HepG2 (cell line): ENCODE measurements around the gene DNAAF8. TPM values are rescaled to one million over a fixed set of nuclear protein-coding genes. Genes with fewer than 3 reads are reported as not detected.

Source experiments
- ARNTL ChIP-seq: sonication (generic); formaldehyde crosslinking; IDR thresholded peaks from 2 replicates; pipeline ENCODE4 v1.4.0; 2020; ENCODE audit warnings: mild to moderate bottlenecking, missing genetic modification reagents
- ISL2 ChIP-seq: sonication (generic); formaldehyde crosslinking; IDR thresholded peaks from 2 replicates; pipeline ENCODE4 v1.5.0; 2020; ENCODE audit warnings: missing genetic modification reagents
- NBN ChIP-seq: fragments of 450-650 bp; conservative IDR thresholded peaks from 2 replicates; pipeline ENCODE4 v1.6.1; 2017
- NR2F2 ChIP-seq: IDR thresholded peaks from 2 replicates; pipeline ENCODE4 v1.6.1; 2012; ENCODE audit warnings: low read depth, inconsistent platforms, borderline replicate concordance
- NR2F6 ChIP-seq, 2 experiments: IDR thresholded peaks; 2 replicates each; pipeline ENCODE4 v1.6.1; 2016; ENCODE audit warnings: antibody characterized with exemption in 1 of 2, mild to moderate bottlenecking in 1 of 2
- ZBTB21 ChIP-seq: sonication (generic); formaldehyde crosslinking; IDR thresholded peaks from 2 replicates; pipeline ENCODE4 v1.4.0; 2020; ENCODE audit warnings: missing genetic modification reagents
- ZNF121 ChIP-seq: sonication (generic); formaldehyde crosslinking; IDR thresholded peaks from 2 replicates; pipeline ENCODE4 v1.5.0; 2020; ENCODE audit warnings: mild to moderate bottlenecking, missing genetic modification reagents
- ZNF460 ChIP-seq: sonication (generic); formaldehyde crosslinking; IDR thresholded peaks from 2 replicates; pipeline ENCODE4 v1.5.1; 2020; ENCODE audit warnings: missing genetic modification reagents, mild to moderate bottlenecking, borderline replicate concordance
- ZNF530 ChIP-seq: sonication (generic); formaldehyde crosslinking; IDR thresholded peaks from 2 replicates; pipeline ENCODE4 v1.5.0; 2020; ENCODE audit warnings: low read depth, mild to moderate bottlenecking, missing genetic modification reagents
- polyA plus RNA-seq, 8 experiments: library from polyadenylated mRNA; depleted of rRNA in 3 of 8; stranded (reverse) in 7 of 8; unstranded in 1 of 8; fragments of >200 nt; fragmentation: Illumina TruSeq in 4 of 8; extraction: Trizol in 4 of 8; gene quantifications; 2 replicates each; pipeline versions ENCODE4 v1.2.1 to v1.2.3, GENCODE V29; 2011 to 2016; ENCODE audit warnings: low read depth in 4 of 8, missing spikeins in 1 of 8, mixed read lengths in 1 of 8; ENCODE audit not compliant: insufficient read depth in 1 of 8
- total RNA-seq, 5 experiments: library from RNA; depleted of rRNA; stranded (reverse); fragments of >200 nt; fragmentation: Illumina TruSeq; extraction: Trizol; gene quantifications; 2 replicates each; pipeline ENCODE4 v1.2.3, GENCODE V29; 2016; ENCODE audit warnings: low read depth in 1 of 5
- TF ChIP-seq, protein P1 (sequence below): sonication (generic); formaldehyde crosslinking; IDR thresholded peaks from 2 replicates; pipeline ENCODE4 v1.5.1; 2020; ENCODE audit warnings: mild to moderate bottlenecking, moderate library complexity, missing genetic modification reagents
- TF ChIP-seq, protein P2 (sequence below): sonication (generic); formaldehyde crosslinking; IDR thresholded peaks from 2 replicates; pipeline ENCODE4 v1.4.0; 2020; ENCODE audit warnings: missing genetic modification reagents, mild to moderate bottlenecking, borderline replicate concordance
- TF ChIP-seq, protein P3 (sequence below): sonication (generic); formaldehyde crosslinking; IDR thresholded peaks from 2 replicates; pipeline ENCODE4 v1.4.0; 2020; ENCODE audit warnings: mild to moderate bottlenecking, missing genetic modification reagents, borderline replicate concordance
- TF ChIP-seq, protein P4 (sequence below), 2 experiments: IDR thresholded peaks; 2 replicates each; pipeline ENCODE4 v1.6.1; 2011 to 2012; ENCODE audit warnings: low read length in 2 of 2, borderline replicate concordance in 1 of 2, low read depth in 1 of 2, mild to moderate bottlenecking in 1 of 2, moderate library complexity in 1 of 2
- TF ChIP-seq, protein P5 (sequence below): sonication (generic); formaldehyde crosslinking; IDR thresholded peaks from 2 replicates; pipeline ENCODE4 v1.5.0; 2020; ENCODE audit warnings: mild to moderate bottlenecking, missing genetic modification reagents, borderline replicate concordance

Gene DNAAF8
- total and polyA plus RNA-seq, 2 of the 13 experiments (the other 11 are each of a cell fraction or from before 2014, with no cell fraction given) = 0.44 TPM; not detected in 1

DNA sequence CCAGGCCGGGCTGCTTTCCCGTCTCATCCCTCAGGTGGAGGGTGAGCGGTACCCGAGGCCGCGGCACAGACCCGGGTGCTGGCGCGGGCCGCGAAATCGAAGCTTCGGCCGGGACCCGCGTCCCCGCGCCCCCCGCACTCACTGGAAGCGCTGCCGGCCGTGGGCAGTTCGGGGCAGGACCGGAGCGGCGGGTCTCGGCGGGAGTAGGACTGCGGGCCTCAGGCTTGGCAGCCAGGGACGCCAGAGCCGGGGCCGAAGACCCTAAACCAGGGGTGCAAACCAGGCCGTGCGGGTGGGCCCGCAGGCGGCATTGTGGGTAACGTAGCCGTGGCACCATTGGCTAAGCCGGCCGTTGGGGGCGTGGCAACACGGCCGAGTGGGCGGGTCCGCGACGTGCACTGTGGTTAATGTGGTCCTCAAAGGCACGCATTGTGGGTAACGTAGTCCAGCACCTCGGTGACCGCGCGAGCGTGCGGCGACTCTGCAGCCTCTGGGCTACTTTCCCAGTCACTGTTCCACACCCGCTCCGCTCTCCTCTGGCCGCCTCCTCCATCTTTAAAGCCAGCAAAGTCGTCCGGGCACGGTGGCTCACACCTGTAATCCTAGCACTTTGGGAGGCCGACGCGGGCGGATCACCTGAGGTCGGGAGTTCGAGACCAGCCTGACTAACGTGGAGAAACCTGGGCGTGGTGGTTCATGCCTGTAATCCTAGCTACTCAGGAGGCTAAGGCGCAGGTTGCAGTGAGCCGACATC, 32.7 kb downstream of the DNAAF8 start, which contains the start of gene ZNF500 (continued):
- TF ChIP-seq, protein P1, sequence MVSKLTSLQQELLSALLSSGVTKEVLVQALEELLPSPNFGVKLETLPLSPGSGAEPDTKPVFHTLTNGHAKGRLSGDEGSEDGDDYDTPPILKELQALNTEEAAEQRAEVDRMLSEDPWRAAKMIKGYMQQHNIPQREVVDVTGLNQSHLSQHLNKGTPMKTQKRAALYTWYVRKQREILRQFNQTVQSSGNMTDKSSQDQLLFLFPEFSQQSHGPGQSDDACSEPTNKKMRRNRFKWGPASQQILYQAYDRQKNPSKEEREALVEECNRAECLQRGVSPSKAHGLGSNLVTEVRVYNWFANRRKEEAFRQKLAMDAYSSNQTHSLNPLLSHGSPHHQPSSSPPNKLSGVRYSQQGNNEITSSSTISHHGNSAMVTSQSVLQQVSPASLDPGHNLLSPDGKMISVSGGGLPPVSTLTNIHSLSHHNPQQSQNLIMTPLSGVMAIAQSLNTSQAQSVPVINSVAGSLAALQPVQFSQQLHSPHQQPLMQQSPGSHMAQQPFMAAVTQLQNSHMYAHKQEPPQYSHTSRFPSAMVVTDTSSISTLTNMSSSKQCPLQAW (CRISPR knock-in tag) = no peak; the same call in 1 of the 2 replicates
- TF ChIP-seq ISL2 (CRISPR knock-in tag) = peak; percentile 44; the same call in 1 of the 2 replicates
- TF ChIP-seq NBN = no peak
- TF ChIP-seq, protein P2, sequence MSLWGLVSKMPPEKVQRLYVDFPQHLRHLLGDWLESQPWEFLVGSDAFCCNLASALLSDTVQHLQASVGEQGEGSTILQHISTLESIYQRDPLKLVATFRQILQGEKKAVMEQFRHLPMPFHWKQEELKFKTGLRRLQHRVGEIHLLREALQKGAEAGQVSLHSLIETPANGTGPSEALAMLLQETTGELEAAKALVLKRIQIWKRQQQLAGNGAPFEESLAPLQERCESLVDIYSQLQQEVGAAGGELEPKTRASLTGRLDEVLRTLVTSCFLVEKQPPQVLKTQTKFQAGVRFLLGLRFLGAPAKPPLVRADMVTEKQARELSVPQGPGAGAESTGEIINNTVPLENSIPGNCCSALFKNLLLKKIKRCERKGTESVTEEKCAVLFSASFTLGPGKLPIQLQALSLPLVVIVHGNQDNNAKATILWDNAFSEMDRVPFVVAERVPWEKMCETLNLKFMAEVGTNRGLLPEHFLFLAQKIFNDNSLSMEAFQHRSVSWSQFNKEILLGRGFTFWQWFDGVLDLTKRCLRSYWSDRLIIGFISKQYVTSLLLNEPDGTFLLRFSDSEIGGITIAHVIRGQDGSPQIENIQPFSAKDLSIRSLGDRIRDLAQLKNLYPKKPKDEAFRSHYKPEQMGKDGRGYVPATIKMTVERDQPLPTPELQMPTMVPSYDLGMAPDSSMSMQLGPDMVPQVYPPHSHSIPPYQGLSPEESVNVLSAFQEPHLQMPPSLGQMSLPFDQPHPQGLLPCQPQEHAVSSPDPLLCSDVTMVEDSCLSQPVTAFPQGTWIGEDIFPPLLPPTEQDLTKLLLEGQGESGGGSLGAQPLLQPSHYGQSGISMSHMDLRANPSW = no peak
- no peak for TF ChIP-seq NR2F2
- no peak for TF ChIP-seq ZNF121 (CRISPR knock-in tag)
- TF ChIP-seq ZNF530 (CRISPR knock-in tag) = no peak
- TF ChIP-seq, protein P3, sequence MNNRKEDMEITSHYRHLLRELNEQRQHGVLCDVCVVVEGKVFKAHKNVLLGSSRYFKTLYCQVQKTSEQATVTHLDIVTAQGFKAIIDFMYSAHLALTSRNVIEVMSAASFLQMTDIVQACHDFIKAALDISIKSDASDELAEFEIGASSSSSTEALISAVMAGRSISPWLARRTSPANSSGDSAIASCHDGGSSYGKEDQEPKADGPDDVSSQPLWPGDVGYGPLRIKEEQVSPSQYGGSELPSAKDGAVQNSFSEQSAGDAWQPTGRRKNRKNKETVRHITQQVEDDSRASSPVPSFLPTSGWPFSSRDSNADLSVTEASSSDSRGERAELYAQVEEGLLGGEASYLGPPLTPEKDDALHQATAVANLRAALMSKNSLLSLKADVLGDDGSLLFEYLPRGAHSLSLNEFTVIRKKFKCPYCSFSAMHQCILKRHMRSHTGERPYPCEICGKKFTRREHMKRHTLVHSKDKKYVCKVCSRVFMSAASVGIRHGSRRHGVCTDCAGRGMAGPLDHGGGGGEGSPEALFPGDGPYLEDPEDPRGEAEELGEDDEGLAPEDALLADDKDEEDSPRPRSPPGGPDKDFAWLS (CRISPR knock-in tag) = 0 out of 2 replicates have a peak, but pooled peaks have one; percentile 47
- TF ChIP-seq ARNTL = peak; percentile 51; the same call in 1 of the 2 replicates
- TF ChIP-seq, protein P4, sequence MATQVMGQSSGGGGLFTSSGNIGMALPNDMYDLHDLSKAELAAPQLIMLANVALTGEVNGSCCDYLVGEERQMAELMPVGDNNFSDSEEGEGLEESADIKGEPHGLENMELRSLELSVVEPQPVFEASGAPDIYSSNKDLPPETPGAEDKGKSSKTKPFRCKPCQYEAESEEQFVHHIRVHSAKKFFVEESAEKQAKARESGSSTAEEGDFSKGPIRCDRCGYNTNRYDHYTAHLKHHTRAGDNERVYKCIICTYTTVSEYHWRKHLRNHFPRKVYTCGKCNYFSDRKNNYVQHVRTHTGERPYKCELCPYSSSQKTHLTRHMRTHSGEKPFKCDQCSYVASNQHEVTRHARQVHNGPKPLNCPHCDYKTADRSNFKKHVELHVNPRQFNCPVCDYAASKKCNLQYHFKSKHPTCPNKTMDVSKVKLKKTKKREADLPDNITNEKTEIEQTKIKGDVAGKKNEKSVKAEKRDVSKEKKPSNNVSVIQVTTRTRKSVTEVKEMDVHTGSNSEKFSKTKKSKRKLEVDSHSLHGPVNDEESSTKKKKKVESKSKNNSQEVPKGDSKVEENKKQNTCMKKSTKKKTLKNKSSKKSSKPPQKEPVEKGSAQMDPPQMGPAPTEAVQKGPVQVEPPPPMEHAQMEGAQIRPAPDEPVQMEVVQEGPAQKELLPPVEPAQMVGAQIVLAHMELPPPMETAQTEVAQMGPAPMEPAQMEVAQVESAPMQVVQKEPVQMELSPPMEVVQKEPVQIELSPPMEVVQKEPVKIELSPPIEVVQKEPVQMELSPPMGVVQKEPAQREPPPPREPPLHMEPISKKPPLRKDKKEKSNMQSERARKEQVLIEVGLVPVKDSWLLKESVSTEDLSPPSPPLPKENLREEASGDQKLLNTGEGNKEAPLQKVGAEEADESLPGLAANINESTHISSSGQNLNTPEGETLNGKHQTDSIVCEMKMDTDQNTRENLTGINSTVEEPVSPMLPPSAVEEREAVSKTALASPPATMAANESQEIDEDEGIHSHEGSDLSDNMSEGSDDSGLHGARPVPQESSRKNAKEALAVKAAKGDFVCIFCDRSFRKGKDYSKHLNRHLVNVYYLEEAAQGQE (IDR thresholded peaks at IDR 0.05; ENCODE audit: borderline replicate concordance in 1 of 2, low read depth in 1 of 2, low read length in 2 of 2) = no peak
- TF ChIP-seq ZNF460 (CRISPR knock-in tag) = peak; percentile 98
- no peak for TF ChIP-seq ZBTB21 (CRISPR knock-in tag)
- TF ChIP-seq, protein P5, sequence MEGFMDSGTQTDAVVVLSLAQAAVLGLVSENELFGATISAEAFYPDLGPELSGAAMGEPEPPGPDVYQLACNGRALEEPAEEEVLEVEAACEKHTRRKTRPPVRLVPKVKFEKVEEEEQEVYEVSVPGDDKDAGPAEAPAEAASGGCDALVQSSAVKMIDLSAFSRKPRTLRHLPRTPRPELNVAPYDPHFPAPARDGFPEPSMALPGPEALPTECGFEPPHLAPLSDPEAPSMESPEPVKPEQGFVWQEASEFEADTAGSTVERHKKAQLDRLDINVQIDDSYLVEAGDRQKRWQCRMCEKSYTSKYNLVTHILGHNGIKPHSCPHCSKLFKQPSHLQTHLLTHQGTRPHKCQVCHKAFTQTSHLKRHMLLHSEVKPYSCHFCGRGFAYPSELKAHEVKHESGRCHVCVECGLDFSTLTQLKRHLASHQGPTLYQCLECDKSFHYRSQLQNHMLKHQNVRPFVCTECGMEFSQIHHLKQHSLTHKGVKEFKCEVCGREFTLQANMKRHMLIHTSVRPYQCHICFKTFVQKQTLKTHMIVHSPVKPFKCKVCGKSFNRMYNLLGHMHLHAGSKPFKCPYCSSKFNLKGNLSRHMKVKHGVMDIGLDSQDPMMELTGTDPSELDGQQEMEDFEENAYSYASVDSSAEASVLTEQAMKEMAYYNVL (CRISPR knock-in tag) = peak; percentile 81; the same call in 1 of the 2 replicates
- no peak for TF ChIP-seq NR2F6 (IDR thresholded peaks at IDR 0.05)
- no peak for TF ChIP-seq NR2F6 (CRISPR knock-in tag; IDR thresholded peaks at IDR 0.05)
